ENCODE data around the gene STPG1.

The STPG1 gene

DNA sequence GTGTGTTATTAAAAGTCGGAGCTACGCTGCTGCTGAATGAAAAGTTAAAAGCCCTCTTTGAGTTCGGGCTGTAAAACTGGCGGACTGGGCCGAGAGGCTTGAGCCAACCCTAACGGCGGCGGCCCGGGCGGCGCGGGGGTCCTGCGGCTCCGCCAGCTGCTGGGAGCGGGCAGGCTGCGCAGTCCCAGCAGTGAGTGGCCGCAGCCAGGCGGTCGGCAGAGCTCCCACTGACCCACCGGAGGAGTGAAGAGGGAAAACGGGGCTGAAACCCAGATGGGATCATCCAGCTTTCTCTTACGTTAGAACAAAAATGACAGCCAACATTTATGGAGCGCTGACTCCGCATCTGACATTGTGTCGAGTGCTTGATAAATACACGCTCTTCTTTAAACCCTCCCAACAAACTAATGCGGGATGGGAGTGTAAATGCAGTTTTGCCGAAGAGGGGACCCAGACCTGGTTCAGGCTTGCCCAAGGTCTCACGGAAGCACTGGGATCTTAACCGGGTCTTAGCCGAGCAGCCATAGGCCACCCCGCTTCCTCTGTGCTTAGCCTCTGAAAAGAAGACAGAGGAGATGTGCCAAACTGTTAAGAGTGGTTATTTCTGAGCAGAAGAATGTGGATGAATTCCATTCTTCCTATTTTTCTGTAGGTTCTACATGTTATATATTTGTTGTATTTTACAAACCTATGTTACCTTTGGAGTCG is 91.0 kb downstream of the STPG1 start:
- DNase-seq, result no peak
- intact Hi-C loops (cut with DNase I), result no loop called here

DNA sequence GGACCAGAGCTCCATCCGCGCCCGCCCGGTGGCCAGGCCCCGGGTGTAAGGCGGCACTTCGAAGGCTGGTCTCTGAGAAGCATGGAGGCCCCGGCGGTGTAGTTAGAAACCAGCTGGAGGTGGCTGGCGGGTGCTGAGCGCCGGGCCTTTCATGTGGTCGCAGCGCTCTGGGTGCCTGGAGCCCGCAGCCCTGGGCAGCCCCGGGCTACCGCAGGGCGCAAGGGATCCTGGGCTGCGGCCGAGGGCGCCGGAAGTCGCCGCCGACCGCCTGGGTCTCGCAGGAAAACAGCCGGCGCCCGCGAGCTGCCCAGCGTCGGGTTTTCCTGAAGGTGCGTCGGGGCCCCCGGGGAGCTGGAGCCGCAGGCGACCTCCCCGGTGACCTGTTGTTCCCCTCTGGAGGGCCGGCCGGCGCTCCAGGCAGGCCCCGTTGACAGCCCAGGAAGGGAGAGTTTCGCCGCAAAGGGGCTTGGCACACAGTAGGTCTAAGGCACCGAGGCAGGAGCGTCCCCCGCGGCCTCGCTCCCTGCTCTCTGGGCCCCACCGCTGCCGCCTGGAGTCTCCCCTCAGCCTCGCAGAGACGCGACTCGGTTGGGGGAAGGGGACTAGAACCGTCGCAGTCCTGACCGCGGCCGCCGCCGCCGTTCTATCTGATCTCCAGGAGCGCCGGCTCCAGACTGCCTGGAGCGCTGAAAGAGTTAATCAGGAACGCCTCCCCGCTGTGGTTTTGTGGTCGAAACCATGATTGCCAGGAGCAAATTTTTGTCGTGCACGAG is 91.7 kb downstream of the STPG1 start:
- intact Hi-C loops (cut with DNase I), result no loop called here

DNA sequence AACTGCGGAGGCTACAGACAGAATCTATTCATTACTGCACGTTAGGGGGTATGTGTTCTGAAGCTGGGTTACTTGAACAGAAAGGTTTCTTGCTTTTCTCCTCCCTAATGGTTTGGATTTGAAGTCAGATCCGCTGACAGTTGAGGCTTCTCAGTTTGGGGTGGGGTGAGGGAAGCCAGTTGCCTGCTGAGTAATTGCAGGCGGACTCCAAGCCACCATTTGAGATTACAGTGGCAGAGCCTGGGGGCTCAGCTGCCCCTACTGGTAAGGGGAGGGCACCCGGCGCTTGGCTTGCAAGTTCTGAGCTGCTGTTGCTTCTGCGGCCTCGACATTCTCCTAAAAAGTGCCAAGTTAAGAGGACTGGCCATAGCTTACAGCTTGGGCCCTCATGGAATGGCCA is 92.5 kb downstream of the STPG1 start:
- intact Hi-C loops (cut with DNase I), result no loop called here
- no peak for DNase-seq

More for the DNA sequence above, 91.7 kb downstream of the STPG1 start:
- peak in 1 of 10 donors; percentile 16 for DNase-seq

DNA sequence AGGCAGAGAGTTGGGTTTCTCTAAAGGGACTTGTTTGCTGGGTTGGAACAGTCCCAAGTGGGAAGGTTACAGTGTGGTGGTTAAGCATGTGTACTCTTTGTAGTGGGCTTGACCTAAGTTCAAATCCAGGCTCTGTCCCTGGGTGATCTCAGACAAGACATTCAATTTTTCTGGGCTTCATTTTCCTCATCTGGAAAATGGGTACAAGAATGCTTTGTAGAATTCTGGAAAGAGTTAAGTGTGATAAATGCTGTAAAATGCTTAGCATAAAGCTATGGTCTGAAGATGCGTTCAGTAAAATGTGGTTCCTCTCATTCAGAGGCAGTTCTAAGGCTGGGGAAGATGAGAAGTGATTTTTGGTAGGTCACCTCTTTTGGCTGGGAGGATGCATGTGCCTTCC is 93.6 kb downstream of the STPG1 start:
- DNase-seq, result no peak
- intact Hi-C loops (cut with DNase I), result no loop called here

DNA sequence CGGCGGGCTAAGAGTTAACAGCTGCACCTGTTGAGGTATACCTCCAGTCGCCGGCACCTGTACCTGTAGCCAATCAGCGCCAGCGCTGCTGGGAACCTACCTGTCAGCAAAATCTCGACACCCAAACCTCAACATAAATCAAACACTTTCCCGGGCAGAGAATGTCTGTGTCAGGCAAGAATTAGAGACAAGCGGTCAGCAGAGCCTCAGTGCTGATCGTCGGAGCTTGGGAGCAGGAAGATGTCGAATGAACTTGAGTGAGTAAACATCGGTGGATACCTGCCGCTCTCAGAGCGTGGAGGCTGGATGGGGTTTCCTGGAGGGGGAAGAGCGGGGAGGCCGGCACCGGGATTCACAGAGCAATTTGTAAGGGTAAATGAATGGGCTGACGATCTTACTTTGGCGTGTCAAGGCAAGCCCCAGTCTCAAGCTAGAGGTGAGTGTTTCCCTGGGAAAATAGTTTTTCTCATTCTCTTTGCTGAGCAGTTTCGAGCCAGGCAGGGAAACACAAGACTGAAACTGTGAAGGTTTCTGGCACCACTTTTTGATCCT is 94.2 kb downstream of the STPG1 start, which contains the start of gene GRHL3:
Gene GRHL3 (plus strand): TSS at position 46 of the 552 bp plus-strand sequence. CDS start 195 bp downstream, at position 241.
- intact Hi-C loops (cut with DNase I), result no loop called here
- no peak for DNase-seq

DNA sequence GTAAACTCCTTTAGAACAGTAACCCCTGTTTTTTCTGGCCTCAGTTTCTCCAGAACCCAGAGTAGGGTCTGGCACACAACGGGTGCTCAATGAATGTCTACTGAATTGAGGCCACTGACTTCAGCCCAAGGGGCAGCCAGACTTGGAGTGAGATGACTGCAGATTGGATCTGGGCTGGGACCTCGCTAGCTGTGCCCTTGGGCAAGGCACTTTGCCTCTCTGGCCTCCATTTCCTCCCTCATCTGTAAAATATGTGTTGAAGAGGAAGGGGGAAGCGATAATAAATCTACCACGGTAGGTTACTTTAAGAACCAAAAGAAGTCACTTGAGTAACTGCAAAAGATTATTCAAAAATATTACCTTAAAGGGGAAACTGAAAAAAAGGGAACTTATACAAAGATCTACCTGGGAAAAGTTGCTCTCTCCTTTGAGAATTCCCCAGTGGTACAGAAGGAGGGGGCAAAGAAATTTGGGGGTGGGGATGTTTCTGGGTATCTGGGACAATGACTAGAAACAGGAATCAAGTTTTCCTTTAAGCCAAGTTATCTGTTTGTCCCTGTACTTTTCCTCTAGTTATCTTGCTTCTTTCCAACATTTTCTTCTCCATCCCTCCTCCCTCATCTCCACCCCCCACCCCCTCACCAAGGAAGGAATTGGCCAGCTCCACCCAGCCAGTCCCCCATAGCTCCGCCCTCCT is 94.8 kb downstream of the STPG1 start:
- intact Hi-C loops (cut with DNase I), result no loop called here
- DNase-seq, result no peak

DNA sequence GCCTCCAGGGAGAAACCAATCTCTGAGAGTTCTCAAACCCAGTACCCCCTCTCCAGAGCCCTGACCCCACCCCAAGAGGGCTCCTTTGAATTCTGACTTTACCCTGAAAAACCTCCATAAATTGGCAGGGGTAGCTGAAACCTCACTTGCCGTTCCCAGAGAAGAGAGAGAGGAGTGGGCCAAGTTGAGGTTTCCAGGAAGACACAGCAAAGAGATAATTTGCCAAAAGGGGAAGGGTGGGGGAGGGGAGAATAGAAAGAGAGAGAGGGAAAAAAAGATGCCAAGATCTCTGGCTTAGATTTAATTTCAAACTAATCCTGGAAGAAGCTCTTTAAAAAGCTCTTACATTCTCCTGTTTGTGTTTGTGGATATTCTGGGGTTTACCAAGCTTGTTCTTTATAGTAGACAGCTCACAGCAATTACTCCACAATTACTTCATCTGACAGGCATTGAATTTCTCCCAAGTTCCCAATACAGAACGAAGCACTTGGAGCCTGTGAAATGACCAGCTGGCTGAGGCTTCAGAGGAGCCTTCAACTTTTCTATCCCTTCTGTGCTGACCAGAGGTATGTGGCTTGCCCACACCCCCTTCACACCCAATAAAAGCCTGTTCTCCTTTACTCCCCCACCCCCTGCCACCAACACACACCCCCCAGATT is 95.5 kb downstream of the STPG1 start:
- DNase-seq, result no peak
- intact Hi-C loops (cut with DNase I), result no loop called here

DNA sequence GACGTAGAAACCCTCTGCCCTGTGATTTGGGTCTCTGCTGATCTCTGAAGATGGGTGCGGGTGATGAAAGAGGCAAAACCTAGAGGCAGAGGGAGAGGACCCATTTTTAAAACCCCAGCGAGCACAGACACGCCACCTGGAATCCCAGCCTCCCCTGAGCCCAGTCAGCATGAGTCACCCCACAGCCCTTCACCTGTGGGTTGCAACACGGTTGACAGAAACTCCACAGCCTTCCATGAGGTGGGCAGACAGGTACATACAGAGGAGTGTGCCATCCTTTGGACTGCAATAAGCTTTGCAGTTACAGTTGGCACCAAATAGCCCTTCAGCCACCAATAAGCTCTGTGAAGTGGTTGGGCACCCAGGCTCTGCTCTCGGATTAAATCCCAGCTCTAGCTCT is 96.5 kb downstream of the STPG1 start:
- no peak for DNase-seq
- intact Hi-C loops (cut with DNase I), result no loop called here

DNA sequence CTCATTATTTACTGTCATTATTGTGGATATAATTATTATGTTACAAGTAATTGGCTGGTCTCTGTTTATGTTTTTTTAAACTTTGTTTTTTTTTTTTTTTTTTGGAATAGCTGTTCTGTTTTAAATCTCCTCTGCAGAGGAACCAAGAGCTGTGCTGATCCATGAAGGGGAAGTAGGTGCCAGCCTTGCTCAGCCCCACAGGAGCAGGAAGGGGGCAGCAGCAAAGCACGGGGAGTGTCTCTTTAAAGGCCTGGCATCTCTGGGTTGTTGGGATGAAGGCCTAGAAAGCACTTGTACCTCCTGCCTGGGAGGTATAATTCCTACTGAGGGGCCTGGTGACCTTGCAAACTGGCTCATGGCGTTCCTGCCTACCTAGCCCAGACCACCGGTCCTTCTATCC is 96.9 kb downstream of the STPG1 start:
- DNase-seq, result no peak
- intact Hi-C loops (cut with DNase I), result no loop called here

DNA sequence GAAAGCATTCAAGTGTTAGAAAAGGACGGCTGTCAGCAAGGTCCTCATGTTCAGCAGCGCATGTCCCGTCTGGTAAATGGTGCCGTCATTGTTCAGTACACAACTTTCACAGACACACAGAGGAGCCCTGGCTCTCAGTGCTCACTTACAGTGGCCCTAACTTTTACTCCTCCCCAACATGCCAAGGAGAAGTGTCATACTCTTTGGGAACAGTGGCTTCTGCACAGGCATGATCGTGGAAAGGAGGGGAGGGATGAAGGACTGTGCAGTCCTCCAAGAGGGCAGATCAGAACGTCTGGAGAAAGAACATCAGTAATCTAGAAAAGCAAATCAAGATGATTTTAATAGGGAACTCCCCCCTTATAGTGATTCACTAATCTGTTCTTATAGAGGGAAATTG is 98.2 kb downstream of the STPG1 start:
- no peak for DNase-seq
- intact Hi-C loops (cut with DNase I), result no loop called here

DNA sequence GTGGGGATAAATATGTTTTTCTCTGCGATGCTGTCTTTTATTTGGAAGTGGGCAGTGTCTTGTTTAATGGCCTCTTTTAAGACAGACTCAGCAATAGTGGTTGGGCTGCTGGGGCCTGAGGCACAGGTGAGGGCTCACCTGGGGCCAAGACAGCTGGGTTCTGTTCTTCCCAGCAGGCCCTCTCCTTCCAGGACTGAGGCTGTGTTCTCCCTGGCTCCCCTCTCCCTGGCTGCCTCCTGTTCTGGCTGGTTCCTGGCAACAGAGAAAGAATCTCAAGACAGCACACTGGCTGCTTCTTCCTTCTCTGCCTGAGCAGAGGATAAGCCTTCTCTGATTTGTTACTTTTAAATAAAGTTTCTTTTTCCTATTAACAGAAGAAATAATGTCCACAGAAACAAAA is 101.8 kb downstream of the STPG1 start:
- peak in 1 of 10 donors; percentile 7 for DNase-seq
- intact Hi-C loops (cut with DNase I), result no loop called here

DNA sequence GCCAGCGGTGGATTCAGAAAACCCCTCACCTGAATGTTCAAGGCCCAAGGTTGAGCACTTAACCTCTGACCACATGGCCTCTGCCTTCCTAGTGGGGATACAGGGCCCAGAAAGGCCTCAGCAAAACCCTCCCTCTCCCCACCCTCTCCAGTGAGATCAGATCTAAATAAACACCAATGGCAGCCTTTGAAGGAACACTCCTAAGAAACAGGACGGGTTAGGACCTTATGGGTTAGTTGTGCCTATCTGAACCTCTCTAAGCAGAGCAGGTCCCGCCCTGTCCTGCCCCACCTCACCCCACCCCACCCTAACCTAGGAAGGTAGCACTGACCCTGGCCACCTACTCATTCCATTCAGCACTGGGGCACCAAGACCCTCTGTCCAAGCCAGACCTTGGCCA is 102.3 kb downstream of the STPG1 start:
- DNase-seq, result no peak
- intact Hi-C loops (cut with DNase I), result no loop called here

DNA sequence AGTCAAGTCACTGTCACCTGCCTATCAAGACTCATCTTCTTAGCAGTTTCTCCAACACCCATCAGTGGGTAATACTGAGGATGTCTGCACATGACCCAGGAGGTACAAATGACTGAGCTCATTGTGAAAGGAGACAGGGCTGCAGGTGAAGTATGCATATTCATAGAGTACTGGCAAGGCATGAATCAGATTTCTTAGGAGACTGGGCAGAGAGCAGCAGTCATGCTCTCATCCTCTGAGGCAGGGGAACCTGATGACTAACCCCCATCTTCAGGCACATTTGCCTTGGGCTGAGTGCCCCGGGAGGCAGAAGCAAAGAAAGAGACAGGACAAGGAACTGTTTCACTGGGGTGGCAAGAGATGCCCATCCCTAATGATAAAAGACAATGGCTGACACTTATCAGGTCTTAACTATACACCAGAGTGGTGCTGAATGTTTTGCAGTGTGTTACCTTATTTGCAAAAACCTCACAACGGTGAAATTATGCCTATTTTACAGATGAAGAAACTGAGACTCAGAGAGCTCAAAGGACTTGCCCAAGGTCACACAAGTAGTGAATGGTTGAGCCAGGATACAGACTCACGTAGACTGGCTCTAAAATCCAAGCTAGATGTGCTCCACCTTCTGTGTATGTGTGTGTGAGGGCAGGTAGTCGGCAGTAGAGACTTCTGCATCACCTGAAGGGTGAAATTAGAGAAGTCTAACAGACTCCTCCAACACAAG is 103.7 kb downstream of the STPG1 start:
- intact Hi-C loops (cut with DNase I), result no loop called here
- DNase-seq, result no peak

DNA sequence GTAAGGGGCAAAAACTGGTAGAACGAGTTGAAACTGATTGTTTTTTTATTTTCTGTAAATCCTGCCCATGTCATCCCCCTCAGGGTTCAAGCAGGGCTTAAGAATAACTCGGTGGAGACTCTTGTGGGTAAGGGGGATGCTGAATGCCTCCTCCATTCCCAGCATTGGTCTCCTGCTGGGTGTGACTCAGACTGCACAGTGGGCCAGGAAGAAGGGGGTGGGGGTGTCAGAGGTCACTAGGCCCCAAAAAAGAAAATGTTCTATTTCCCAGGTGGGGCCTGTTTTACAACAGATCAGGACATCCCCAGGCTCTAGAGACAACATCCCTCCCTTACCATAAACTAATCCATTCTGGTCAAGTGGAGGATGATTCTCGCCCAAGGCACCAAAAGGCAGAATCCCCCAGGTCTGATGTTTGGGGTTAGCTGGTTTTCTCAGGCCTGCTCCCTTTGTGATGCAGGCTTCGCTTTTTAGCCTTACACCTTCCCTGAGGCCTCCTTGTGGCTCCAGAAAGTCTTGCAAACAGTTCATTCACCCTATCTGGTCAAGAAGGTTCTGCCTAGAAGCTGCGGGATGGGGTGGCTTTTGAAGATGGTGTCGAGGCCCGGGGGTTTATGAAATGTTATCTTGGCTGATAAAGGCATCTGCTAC is 105.1 kb downstream of the STPG1 start:
- intact Hi-C loops (cut with DNase I), result no loop called here
- peak in 1 of 10 donors; percentile 20 for DNase-seq

Data from posterior cingulate gyrus (tissue), 11 donors.